Adipose tissue (tissue), 3 donors: Measurements from ENCODE around the gene TANGO6. TPM values are rescaled to one million over a fixed set of nuclear protein-coding genes. Genes with fewer than 3 reads are reported as not detected.
"Not testable (repeated sequence)": the region's sequence is repeated elsewhere in the genome, so short reads cannot be mapped to it uniquely, and the experiment has no call there.

Source experiments
- H3K27ac ChIP-seq: one replicate; pipeline ENCODE4 v1.5.1; 2013; ENCODE audit warnings: low read depth, low read length
- WGBS, 3 donors: extraction: QIAGEN DNeasy Blood & Tissue Kit; methylation state at CpG; one replicate each; pipeline ENCODE4 v1.1.7; 2013; 5-methylcytosine and 5-hydroxymethylcytosine counted together
- polyA plus RNA-seq, 3 donors: library from polyadenylated mRNA; stranded (reverse); fragments of 200-250 nt; gene quantifications; one replicate each; pipeline ENCODE4 v1.2.3, GENCODE V29; 2013
- donor health status: healthy with polysubstance abuse.
- donor health status: Bipolar disorder and iron deficiency.
- donor health status: healthy.

Gene TANGO6
- polyA plus RNA-seq, 3 donors = 3.2 to 6.6 (median 4.7) TPM

DNA sequence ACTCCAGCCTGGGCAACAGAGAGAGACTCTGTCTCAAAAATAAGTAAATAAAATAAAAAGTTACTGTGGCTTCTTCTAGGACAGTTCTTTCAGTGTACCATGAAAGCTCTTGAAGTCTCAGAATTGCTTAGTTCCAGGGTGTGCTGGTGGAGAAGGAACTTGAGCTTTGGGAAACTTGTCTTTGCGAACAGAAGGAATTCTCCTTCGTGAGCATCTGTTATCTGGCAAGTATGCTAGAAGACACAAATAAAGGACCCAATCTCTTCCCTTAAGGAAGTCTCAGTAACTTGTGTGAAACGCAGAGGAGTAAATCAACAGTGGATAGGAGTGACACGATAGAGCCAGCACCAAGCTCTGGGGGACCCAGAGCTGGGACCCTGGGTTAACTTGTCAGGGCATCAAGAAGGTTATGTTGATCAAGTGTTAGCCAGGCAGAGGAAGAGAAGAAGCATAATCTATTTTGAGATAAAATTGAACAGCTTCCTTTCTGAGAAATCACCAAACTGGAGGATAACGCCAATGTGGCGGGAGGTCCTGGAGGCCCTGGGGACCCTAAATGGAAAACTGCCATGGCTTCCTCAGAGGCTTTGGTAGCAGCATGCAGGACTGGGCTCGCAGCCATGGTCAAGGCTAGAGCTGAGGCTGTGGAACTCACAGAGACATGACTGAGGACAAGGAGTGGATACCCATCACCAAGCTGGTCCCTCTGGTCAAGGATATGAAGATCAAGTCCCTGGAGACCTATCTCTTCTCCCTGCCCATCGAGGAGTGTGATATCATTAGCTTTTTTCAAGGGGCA is 190.0 kb downstream of the TANGO6 start:
- no peak overlapping the region for H3K27ac ChIP-seq
- 81 to 90% (median 87%) methylated on average over 8 of the region's 8 CpGs for WGBS, 3 donors

DNA sequence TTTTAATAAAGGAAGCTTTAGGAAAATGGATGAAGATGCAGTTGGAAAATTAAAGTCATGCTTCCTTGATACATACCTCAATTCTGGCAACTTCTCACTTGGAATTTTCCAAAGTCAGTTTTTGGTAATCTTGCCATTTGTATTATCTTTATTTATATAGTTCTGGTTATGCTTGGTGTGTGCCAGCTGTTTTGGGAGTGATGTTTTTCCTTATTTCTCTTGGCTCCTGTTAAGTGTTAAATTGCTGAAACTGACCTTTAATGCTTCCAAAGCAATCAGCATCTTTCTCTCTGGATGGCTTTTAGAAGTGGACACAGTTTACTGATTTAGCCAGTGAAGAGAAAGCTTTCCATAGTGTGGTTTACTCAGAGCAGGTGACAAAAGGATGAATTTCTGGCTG is 192.0 kb downstream of the TANGO6 start:
- no peak overlapping the region for H3K27ac ChIP-seq

DNA sequence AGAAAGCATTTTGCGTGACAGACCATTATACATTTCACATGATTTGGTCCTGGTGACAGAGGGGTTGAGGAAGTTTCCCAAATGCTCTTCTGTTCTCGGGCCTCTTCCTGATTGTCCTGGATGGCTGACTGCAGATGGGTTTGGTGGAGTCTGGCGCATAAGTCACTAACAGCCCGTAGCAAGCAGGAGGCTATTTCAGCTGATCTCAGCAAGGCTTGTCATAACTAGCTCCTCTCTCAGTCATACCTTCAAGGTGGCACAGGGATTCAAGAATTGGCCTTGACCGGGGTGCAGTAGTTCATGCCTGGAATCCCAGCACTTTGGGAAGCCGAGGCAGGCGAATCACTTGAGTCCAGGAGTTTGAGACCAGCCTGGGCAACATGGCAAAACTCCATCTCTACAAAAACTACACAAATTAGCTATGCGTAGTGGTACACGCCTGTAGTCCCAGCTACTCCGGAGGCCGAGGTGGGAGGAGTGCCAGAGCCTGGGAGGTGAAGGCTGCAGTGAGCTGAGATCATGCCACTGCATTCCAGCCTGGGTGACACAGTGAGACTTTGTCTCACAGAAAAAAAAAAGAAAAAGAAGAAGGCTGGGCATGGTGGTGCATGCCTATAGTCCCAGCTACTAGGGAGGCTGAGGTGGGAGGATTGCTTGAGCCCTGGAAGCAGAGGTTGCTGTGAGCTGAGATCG is 193.2 kb downstream of the TANGO6 start:
- no peak overlapping the region for H3K27ac ChIP-seq
- 91 to 97% (median 96%) methylated on average over 12 of the region's 12 CpGs for WGBS, 3 donors

DNA sequence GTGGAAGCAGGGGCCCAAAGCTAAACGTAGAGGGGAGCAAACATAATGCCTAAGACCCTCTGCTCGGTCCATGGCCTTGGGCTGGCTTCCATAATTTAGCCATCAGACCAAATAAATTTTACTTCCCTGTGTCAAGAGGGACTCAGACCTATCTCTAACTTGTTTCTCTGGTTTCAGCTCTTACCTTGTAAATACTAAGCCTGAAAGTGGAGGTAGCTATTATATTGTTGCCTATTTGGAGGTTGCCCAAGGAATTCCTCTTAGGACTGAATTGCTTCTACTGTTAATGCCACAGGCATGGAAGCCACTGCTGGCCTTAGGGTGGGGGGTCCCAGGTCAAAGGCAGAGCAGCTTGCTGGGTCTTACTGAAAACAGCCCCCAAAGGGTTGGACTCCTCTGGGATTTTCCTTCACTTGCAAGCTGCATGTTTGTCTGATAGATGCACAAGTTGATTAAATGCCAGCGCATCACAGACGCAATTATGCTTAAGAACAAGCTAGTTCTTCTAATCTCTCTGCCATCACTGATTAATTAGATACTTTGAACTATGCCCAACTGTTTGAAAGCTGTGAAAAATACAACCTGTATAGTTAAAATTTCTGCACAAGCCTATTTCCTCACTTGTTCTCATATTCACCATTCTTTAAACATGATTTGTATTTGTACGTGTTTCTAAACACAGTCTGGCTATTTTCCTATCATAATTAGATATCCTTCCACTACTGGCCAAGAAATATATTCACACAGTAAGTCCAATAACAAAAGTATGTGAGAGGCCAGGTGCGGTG is 194.2 kb downstream of the TANGO6 start:
- 58 to 94% (median 92%) methylated on average over 6 of the region's 6 CpGs for WGBS, 3 donors
- no peak overlapping the region for H3K27ac ChIP-seq

DNA sequence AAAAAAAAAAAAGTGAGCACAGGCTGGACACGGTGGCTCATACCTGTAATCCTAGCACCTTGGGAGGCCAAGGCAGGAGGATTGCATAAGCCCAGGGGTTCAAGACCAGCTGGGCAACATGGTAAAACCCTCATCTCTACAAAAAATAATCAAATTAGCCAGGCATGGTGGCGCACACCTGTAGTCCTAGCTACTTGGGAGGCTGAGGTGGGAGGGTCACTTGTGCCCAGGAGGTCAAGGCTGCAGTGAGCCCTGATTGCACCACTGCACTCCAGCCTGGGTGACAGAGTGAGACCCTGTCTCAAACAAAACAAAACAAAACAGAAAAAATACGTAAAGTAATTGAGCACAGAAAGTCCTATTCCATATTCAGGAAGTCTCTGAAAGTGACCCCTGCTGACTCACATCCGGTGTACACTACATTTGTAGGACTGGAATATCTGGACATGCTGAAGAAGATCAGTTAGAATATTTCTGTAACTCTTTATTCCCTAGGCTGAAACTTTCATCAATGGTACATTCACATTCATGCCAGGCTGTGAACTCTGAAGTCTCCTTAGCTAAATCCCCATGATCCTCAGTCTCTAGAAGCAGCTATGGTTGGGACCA is 196.1 kb downstream of the TANGO6 start:
- no peak overlapping the region for H3K27ac ChIP-seq
- 81 to 93% (median 83%) methylated on average over 4 of the region's 4 CpGs for WGBS, 3 donors

DNA sequence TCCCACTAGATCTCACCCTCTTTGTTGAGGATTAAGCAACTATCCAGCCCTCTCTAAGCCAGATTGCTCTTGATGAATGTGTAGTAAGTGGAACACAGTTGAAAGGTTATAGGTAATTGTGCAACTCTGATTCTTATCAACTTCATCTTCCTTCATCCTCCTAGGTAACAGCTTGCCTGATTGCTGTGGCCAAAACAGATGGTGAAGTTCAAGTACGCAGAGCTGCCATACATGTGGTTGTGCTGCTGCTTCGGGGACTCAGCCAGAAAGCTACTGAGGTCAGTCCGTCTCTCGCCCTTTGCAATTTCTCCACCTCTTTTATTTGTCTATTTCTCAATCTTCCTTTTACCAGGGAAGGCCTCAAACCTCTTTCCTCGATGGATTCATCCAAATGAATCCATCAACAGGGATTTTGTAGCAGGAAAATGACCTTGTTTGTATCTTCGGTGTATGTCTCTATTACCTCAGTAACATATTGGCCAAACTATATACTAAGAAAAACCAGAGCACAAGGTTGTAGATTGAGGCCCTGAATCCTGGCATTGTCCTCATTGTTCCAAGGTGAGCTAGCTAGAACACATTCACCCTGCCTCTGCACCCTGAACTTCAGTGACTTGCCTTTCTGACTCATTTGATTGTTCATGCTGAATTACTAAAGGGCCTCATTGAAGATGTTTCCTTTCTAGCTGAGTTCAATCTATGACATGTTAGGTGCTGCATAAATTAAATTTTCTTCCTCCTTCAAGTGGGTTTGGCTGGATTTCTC is 197.0 kb downstream of the TANGO6 start:
- no peak overlapping the region for H3K27ac ChIP-seq
- 85 to 95% (median 90%) methylated on average over 6 of the region's 6 CpGs for WGBS, 3 donors

DNA sequence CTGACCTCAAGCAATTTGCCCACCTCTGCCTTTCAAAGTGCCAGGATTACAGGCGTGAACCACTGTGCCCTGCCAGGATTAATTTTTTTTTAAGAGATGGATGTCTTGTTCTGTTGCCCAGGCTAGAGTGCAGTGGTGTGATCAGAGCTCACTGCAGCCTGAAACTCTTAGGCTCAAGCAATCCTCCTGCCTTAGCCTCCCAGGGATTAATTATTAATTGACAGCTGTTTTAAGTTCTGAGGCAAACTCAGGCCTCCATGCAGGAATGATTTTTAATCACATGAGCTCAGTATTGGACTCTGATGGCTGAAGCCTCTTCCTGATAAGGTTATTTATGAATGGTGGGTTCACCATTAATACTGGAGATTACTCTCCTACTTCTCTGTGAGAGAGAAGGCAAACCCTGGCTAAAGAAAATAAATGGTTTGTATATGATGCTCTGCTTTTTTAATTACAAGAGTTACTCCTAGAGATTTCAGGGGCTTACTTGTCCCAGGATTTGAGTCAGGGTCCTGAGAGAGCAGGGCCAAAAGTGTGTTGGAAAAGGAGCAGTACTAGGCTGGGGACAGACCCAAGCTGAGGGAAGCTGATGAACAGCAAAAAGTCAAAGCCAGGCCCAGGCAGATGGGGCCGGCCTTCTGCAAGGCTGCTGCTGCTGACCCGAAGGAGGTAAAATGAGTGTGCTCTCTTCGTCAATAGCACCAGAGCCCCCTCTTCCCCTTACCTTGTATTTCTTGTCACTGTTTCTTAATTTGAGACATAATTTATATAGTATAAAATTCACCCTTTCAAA is 205.2 kb downstream of the TANGO6 start:
- WGBS, 3 donors = 93 to 96% (median 94%) methylated on average over 4 of the region's 4 CpGs
- no peak overlapping the region for H3K27ac ChIP-seq

DNA sequence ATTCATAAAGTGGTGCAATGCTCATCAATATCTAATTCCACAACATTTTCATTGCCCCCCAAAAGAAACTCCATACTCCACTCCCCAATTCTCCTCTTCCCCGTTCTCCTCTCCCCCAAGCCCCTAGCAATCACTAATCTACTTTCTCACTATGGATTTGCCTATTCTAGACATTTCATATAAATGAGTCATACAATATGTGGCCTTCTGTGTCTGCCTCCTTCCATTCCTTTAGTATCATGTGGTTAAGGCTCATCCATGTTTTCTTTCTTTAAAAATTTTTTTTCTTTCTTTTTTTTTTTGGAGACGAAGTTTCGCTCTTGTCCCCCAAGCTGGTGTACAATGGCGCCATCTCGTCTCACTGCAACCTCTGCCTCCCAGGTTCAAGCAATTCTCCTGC is 205.8 kb downstream of the TANGO6 start:
- WGBS, 3 donors = 93 to 94% (median 93%) methylated on average over 5 of the region's 5 CpGs
- no peak overlapping the region for H3K27ac ChIP-seq

DNA sequence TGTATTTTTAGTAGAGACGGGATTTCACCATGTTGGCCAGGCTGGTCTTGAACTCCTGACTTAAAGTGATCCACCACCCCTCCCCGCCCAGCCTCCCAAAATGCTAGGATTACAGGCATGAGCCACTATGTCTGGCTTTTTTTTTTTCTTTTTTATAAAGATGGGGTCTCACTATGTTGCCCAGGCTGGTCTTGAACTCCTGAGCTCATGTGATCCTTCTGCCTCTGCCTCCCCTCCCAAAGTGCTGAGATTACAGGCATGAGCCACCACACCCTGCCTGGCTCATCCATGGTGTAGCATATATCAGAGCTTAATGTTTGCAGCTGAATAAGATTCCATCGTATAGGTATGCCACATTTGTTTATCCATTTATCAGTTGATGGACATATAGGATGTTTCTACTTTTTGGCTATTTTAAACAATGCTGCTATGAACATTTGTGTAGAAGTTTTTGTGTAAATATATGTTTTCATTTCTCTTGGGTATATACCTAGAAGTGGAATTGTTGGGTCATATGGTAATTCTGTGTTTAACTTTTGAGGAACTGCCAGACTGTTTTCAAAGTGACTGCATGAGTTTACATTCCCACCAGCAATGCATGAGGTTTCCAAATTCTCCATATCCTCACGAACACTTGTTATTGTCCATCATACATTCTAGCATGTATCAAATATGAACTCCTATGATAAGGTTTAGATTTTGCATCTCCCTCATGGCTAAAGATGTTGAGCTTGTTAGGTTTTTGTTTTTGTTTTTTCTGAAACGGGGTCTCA is 206.5 kb downstream of the TANGO6 start:
- WGBS, 3 donors = 87 to 93% (median 91%) methylated on average over 5 of the region's 5 CpGs
- H3K27ac ChIP-seq = no peak overlapping the region

DNA sequence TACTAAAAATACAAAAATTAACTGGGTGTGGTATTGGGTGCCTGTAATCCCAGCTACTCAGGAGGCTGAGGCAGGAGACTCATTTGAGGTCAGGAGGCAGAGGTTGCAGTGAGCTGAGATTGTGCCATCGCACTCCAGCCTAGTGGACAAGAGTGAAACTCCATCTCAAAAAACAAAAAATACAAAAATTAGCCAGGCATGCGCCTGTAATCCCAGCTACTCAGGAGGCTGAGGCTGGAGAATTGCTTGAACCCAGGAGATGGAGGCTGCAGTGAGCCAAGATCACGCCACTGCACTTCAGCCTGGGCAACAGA is 208.1 kb downstream of the TANGO6 start:
- WGBS, 3 donors = 95 to 97% (median 96%) methylated on average over 3 of the region's 3 CpGs
- H3K27ac ChIP-seq = not testable (repeated sequence)

DNA sequence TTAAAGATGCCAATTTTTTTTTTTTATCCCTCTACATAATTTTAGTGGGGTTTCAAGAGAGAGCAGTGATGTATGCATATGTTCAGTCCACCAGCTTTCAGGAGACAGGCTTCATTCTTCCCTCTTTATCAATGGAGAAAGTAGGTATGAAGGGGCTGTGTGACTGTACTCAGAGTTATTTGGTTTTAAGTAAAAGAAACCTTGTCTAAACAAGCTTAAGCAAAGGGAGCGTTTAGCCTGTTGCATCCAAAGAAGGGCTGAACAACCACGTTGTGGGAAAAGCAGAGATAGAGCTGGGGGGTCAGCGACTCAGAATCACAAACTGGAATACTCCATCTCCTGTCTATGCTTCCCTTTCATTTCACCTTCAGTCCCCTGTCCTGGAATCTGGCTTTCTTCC is 211.7 kb downstream of the TANGO6 start:
- WGBS, 3 donors = 88 to 97% (median 94%) methylated on average over 3 of the region's 3 CpGs
- H3K27ac ChIP-seq = no peak overlapping the region

DNA sequence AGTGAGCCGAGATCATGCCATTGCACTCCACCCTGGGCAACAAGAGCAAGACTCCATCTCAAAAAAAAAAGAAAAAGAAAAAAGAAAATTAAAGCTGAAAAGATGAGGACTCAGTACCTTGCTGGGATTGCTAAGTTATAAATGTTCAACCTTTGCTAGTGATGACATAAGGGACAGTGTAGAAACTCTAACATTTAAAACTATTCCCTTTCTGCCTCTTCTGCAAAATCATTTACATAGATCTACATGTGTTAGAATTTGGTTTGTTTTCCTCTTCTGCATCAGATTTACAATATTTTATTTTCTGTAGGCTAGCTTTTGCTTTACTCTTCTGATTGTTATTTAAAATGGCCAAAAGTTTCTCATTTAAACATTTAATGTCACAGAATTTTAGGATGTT is 212.6 kb downstream of the TANGO6 start:
- H3K27ac ChIP-seq = no peak overlapping the region
- 89 to 100% (median 92%) methylated on average over 1 of the region's 1 CpG for WGBS, 3 donors

DNA sequence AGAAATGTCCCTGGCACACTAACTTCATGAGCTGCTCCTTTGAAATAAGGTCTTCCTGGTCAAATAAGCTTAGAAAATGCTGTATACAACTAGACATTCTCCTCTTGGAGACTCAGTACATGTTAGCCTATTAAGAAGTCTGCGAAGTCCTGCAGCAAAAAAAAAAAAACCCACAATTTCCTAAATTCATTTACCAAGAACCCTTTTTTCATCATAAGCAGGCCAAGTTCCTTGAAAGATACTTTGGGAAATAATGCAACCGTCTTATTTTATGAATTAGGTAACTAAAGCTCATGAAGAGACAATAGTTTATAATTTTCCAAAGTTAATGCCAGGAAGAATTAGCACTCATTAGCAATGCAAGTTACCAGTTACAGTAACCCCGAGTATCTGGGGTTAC is 213.1 kb downstream of the TANGO6 start:
- 60 to 86% (median 66%) methylated on average over 3 of the region's 3 CpGs for WGBS, 3 donors

DNA sequence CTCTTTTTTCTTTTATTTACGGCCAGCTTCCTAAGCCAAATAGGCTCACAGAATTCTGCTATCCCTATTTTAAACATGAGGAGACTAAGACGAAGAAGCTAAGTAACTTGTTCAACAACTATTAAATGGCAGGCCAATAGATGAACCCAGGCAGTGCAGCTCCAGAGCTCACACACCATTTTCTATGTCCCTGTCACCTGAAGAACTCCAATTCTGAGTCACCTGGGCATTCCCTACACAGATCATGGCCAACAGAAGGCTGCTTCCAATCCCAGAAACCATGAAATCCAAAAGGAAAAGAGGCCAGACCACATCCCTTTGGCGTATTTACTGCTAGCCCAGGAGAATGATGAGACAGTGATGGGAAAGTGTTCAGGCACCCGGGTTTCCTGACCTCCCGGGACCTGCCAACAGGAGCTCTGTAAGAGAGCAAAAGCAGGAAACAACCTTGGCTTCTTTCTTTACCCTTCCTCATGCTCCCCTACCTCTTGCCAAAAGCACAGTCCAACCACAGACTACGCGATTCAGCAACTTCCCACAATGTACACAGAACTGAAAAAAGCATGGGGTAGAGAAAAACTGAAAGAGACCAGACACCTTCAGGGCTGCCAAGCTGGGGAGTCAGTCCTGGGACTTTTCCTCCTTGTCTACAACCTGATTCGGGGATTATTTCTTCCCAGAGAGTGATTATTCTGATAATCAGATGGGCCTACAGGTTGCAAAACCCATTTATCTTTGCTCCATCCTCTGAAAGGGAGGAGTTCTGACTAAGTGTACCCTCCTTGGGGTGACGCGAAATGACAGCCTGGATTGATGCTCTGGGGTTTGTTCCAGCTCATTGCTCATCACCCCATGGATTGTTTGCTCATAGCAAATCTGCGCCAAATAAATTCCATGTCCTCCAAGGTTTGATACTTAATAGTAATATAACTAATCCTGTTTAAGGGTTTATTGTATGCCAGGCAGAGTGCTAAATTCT is 214.4 kb downstream of the TANGO6 start:
- no peak overlapping the region for H3K27ac ChIP-seq
- WGBS, 3 donors = 46 to 49% (median 48%) methylated on average over 11 of the region's 11 CpGs

More for the DNA sequence above, 213.1 kb downstream of the TANGO6 start:
- no peak overlapping the region for H3K27ac ChIP-seq

DNA sequence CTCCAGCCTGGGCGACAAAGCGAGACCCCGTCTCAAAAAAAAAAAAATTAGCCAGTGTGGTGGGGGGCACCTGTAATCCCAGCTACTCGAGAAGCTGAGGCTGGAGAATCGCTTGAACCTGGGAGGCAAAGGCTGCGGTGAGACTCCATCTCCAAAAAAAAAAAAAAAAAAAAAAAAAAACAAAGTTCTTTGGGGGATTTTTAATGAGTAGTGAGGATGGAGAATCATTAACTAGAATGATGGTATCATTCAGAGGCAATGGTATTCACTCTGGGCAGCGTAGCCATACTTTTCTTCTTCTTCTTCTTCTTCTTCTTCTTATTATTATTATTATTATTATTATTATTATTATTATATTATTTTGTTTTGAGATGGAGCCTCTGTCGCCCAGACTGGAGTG is 220.2 kb downstream of the TANGO6 start:
- WGBS, 3 donors = 97 to 100% (median 100%) methylated on average over 8 of the region's 8 CpGs
- not testable (repeated sequence) for H3K27ac ChIP-seq
